H1 (cell line): ENCODE results near the gene C5orf24. TPM values are rescaled to one million over a fixed set of nuclear protein-coding genes. Genes with fewer than 3 reads are reported as not detected.
"Not testable (repeated sequence)": the region's sequence is repeated elsewhere in the genome, so short reads cannot be mapped to it uniquely, and the experiment has no call there.

Experiments used
- CTCF ChIA-PET: fragments of 300-600 bp; sonication (Branson Sonifier 250); formaldehyde crosslinking; loops from one replicate; lab custom pipeline; 2021; ENCODE audit not compliant: partially characterized antibody; lab: Charles Lee
- POLR2A ChIA-PET: fragments of 300-600 bp; sonication (Branson Sonifier 250); formaldehyde crosslinking; loops from one replicate; lab custom pipeline; 2021; ENCODE audit warnings: inconsistent platforms; ENCODE audit not compliant: partially characterized antibody; lab: Charles Lee
- DNase-seq, 2 experiments: peaks; one replicate each; pipeline versions ENCODE4 v3.0.0 to v3.0.0-alpha.2; 2010 to 2022; ENCODE audit warnings: low spot score in 2 of 2, low read depth in 1 of 2, mixed read lengths in 1 of 2
- FAIRE-seq: peaks from 2 replicates; lab custom pipeline; 2011; peaks lifted over from hg19 to GRCh38; lab: Jason Lieb, UNC
- H2AFZ ChIP-seq: 2 replicates; pipeline ENCODE4 v1.8.1; 2012; ENCODE audit warnings: low read length, inconsistent platforms
- H2AK5ac ChIP-seq: 2 replicates; pipeline ENCODE4 v1.6.1; 2013; ENCODE audit warnings: low read depth, low read length
- H2BK120ac ChIP-seq: replicated peaks from 2 replicates; pipeline ENCODE3; 2013; ENCODE audit warnings: low read depth, low read length, inconsistent platforms
- H2BK12ac ChIP-seq: 2 replicates; pipeline ENCODE4 v1.6.1; 2013; ENCODE audit warnings: low read depth, low read length
- H2BK15ac ChIP-seq: 2 replicates; pipeline ENCODE4 v1.6.1; 2013; ENCODE audit warnings: low read length
- H2BK20ac ChIP-seq: 2 replicates; pipeline ENCODE4 v1.6.1; 2013; ENCODE audit warnings: low read length
- H2BK5ac ChIP-seq: 2 replicates; pipeline ENCODE4 v1.6.1; 2013; ENCODE audit warnings: low read depth, low read length
- H3K14ac ChIP-seq: 2 replicates; pipeline ENCODE4 v1.6.1; 2013; ENCODE audit warnings: inconsistent platforms; ENCODE audit not compliant: insufficient read length
- H3K18ac ChIP-seq: 2 replicates; pipeline ENCODE4 v1.6.1; 2013; ENCODE audit warnings: low read length; ENCODE audit errors: extremely low read depth
- H3K23ac ChIP-seq: 2 replicates; pipeline ENCODE4 v1.6.1; 2013; ENCODE audit warnings: inconsistent platforms; ENCODE audit not compliant: insufficient read length
- H3K23me2 ChIP-seq: 2 replicates; pipeline ENCODE4 v1.6.1; 2013; ENCODE audit warnings: low read depth, low read length
- H3K27ac ChIP-seq: 2 replicates; pipeline ENCODE4 v1.6.1; 2011; ENCODE audit warnings: low read depth, low read length, inconsistent platforms
- H3K27me3 ChIP-seq, 4 experiments: replicated peaks in 1 of 4; 1 replicate in 1 of 4; 2 replicates in 3 of 4; pipeline versions ENCODE4 v1.6.1 to v1.8.1; 2011 to 2013; ENCODE audit warnings: low read length in 3 of 4, mild to moderate bottlenecking in 3 of 4, inconsistent platforms in 2 of 4, mixed read lengths in 2 of 4, moderate library complexity in 1 of 4; ENCODE audit not compliant: control insufficient read depth in 3 of 4, insufficient read depth in 3 of 4; ENCODE audit errors: extremely low read depth in 1 of 4
- H3K36me3 ChIP-seq, 4 experiments: 2 replicates each; pipeline versions ENCODE4 v1.6.1 to v1.8.1; 2011 to 2013; ENCODE audit warnings: mild to moderate bottlenecking in 4 of 4, low read length in 3 of 4, moderate library complexity in 2 of 4, control low read depth in 1 of 4, inconsistent platforms in 1 of 4; ENCODE audit not compliant: insufficient read depth in 4 of 4, control insufficient read depth in 2 of 4
- H3K4ac ChIP-seq: replicated peaks from 2 replicates; pipeline ENCODE3; 2013; ENCODE audit warnings: low read length, low read depth, mixed read lengths, inconsistent platforms; ENCODE audit not compliant: insufficient read length
- H3K4me1 ChIP-seq, 4 experiments: replicated peaks in 1 of 4; 1 replicate in 1 of 4; 2 replicates in 3 of 4; pipeline versions ENCODE4 v1.6.1 to v1.8.1; 2011 to 2013; ENCODE audit warnings: low read length in 3 of 4, inconsistent platforms in 2 of 4, mixed read lengths in 1 of 4; ENCODE audit not compliant: insufficient read depth in 4 of 4, control insufficient read depth in 3 of 4
- H3K4me2 ChIP-seq, 2 experiments: 2 replicates each; pipeline versions ENCODE4 v1.6.1 to v1.8.1; 2011 to 2013; ENCODE audit warnings: low read depth in 2 of 2, low read length in 2 of 2, control low read depth in 1 of 2, inconsistent platforms in 1 of 2, mild to moderate bottlenecking in 1 of 2; ENCODE audit not compliant: insufficient read depth in 1 of 2
- H3K4me3 ChIP-seq, 4 experiments: fragments of 200-600, 300-600 bp in 1 of 4; sonication (generic), shearing (Covaris generic), sonication (Bioruptor Twin) in 1 of 4; 2 replicates each; pipeline versions ENCODE4 v1.5.1 to v1.8.1; 2011 to 2016; ENCODE audit warnings: low read length in 4 of 4, low read depth in 3 of 4, control low read depth in 2 of 4, inconsistent platforms in 2 of 4, mild to moderate bottlenecking in 2 of 4, mixed read lengths in 1 of 4, moderate library complexity in 1 of 4; ENCODE audit not compliant: insufficient read depth in 2 of 4; ENCODE audit errors: extremely low read depth in 1 of 4
- H3K56ac ChIP-seq: replicated peaks from 2 replicates; pipeline ENCODE3; 2013; ENCODE audit warnings: low read depth, mild to moderate bottlenecking, mixed read lengths, low read length, inconsistent platforms; ENCODE audit not compliant: insufficient read length
- H3K79me1 ChIP-seq: 2 replicates; pipeline ENCODE4 v1.6.1; 2013; ENCODE audit warnings: low read depth, low read length, control low read depth
- H3K79me2 ChIP-seq, 2 experiments: 2 replicates each; pipeline versions ENCODE4 v1.6.1 to v1.8.1; 2012 to 2013; ENCODE audit warnings: low read length in 2 of 2, mild to moderate bottlenecking in 2 of 2, inconsistent platforms in 1 of 2; ENCODE audit not compliant: insufficient read depth in 2 of 2, control insufficient read depth in 1 of 2
- H3K9ac ChIP-seq, 4 experiments: replicated peaks in 1 of 4; 1 replicate in 1 of 4; 2 replicates in 3 of 4; pipeline versions ENCODE4 v1.6.1 to v1.8.1; 2011 to 2013; ENCODE audit warnings: low read depth in 3 of 4, low read length in 3 of 4, control low read depth in 2 of 4, mild to moderate bottlenecking in 2 of 4, moderate library complexity in 2 of 4, inconsistent platforms in 1 of 4; ENCODE audit errors: extremely low read depth in 1 of 4
- H3K9me3 ChIP-seq, 2 experiments: 2 replicates each; pipeline versions ENCODE4 v1.6.1 to v1.8.1; 2012 to 2013; ENCODE audit warnings: mild to moderate bottlenecking in 2 of 2, moderate library complexity in 2 of 2, control low read depth in 1 of 2, inconsistent platforms in 1 of 2, low read depth in 1 of 2, low read length in 1 of 2, mixed read lengths in 1 of 2; ENCODE audit not compliant: insufficient read depth in 2 of 2
- H4K20me1 ChIP-seq, 2 experiments: replicated peaks in 1 of 2; 2 replicates each; pipeline versions ENCODE3 to v1.8.1; 2011 to 2013; ENCODE audit warnings: inconsistent platforms in 2 of 2, low read length in 2 of 2, mild to moderate bottlenecking in 1 of 2; ENCODE audit not compliant: insufficient read depth in 2 of 2, control insufficient read depth in 1 of 2
- H4K5ac ChIP-seq: 2 replicates; pipeline ENCODE4 v1.6.1; 2013; ENCODE audit warnings: low read length, low read depth, mixed read lengths, inconsistent platforms; ENCODE audit not compliant: insufficient read length
- H4K8ac ChIP-seq: 2 replicates; pipeline ENCODE4 v1.8.0; 2013; ENCODE audit warnings: mild to moderate bottlenecking, moderate library complexity, low read length, inconsistent platforms; ENCODE audit not compliant: insufficient read depth; ENCODE audit errors: extremely low read depth
- H4K91ac ChIP-seq: replicated peaks from 2 replicates; pipeline ENCODE3; 2013; ENCODE audit warnings: low read length, mixed read lengths, inconsistent platforms; ENCODE audit not compliant: insufficient read length
- WGBS, 2 experiments: shearing (Covaris generic) in 1 of 2; methylation state at CpG; one replicate each; pipeline versions ENCODE4 v1.1.6 to v1.1.7; 2013 to 2015; ENCODE audit warnings: low lambda C conversion rate in 2 of 2, mixed read lengths in 2 of 2, inconsistent platforms in 1 of 2, low coverage in 1 of 2, missing lambda C conversion rate in 1 of 2; ENCODE audit not compliant: insufficient replicate concordance in 2 of 2, insufficient coverage in 1 of 2, insufficient read length in 1 of 2; ENCODE audit errors: extremely low coverage in 1 of 2, missing lambda C conversion rate in 1 of 2; 5-methylcytosine and 5-hydroxymethylcytosine counted together
- polyA plus RNA-seq, 7 experiments: library from polyadenylated mRNA; depleted of rRNA in 3 of 7; stranded (reverse) in 5 of 7; unstranded in 2 of 7; fragments of >200 nt in 5 of 7; fragments of 200-250 nt in 2 of 7; gene quantifications; 1 replicate in 5 of 7; 2 replicates in 1 of 7; 4 replicates in 1 of 7; pipeline versions ENCODE4 v1.2.1 to v1.2.3, GENCODE V29; 2011 to 2013; ENCODE audit warnings: missing spikeins in 2 of 7, mixed read lengths in 2 of 7
- total RNA-seq: library from RNA; stranded (reverse); fragmentation: NEBNext Ultra II Directional; extraction: Animal tissue kit (Norgen Biotek cat#: 25700); gene quantifications from 2 replicates; pipeline ENCODE4 v1.2.1, GENCODE V29; 2021

Gene C5orf24
- total and polyA plus RNA-seq, 2 of the 8 experiments (the other 6 are each of a cell fraction or from before 2014, with no cell fraction given): 11.1 to 20.2 TPM

DNA sequence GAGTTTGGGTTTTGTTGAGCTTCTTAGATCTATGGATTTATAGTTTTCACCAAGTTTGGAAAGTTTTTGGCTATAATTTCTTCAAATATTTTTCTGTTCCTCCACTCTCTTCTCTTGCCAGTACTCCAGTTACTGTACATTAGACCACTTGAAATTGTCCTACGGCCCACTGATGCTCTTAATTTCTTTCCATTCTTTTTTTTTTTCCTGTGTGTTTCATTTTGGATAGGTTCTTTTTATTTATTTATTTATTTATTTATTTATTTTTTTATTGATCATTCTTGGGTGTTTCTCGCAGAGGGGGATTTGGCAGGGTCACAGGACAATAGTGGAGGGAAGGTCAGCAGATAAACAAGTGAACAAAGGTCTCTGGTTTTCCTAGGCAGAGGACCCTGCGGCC is 35.2 kb downstream of the C5orf24 start:
- H3K4ac ChIP-seq, CTCF ChIA-PET, POLR2A ChIA-PET, H3K9ac ChIP-seq, H3K79me2 ChIP-seq, H4K5ac ChIP-seq, H4K8ac ChIP-seq, H3K27me3 ChIP-seq, H3K4me2 ChIP-seq, H2BK15ac ChIP-seq, H3K4me1 ChIP-seq, H2BK12ac ChIP-seq, DNase-seq, H3K23ac ChIP-seq, H3K18ac ChIP-seq, H2BK20ac ChIP-seq, H3K79me1 ChIP-seq, H3K36me3 ChIP-seq, H3K14ac ChIP-seq, H4K20me1 ChIP-seq, FAIRE-seq, H2AFZ ChIP-seq, H3K56ac ChIP-seq, H2AK5ac ChIP-seq, H4K91ac ChIP-seq, H3K27ac ChIP-seq, H2BK5ac ChIP-seq, H2BK120ac ChIP-seq, H3K9me3 ChIP-seq, H3K23me2 ChIP-seq, H3K4me3 ChIP-seq: not testable (repeated sequence)
- 81% methylated on average over 1 of the region's 3 CpGs; no CpG with 5 or more reads in 1 of the 2 experiments for whole genome bisulfite sequencing, 2 experiments

DNA sequence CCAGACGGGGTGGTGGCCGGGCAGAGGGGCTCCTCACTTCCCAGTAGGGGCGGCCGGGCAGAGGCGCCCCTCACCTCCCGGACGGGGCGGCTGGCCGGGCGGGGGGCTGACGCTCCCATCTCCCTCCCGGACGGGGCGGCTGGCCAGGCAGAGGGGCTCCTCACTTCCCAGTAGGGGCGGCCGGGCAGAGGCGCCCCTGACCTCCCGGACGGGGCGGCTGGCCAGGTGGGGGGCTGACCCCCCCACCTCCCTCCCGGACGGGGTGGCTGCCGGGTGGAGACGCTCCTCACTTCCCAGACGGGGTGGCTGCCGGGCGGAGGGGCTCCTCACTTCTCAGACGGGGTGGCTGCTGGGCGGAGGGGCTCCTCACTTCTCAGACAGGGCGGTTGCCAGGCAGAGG is 35.9 kb downstream of the C5orf24 start:
- H3K27ac ChIP-seq, H3K18ac ChIP-seq, H3K4me3 ChIP-seq, H2AFZ ChIP-seq, H3K23me2 ChIP-seq, H2BK5ac ChIP-seq, H4K91ac ChIP-seq, H3K56ac ChIP-seq, H3K79me1 ChIP-seq, H3K4me1 ChIP-seq, H4K8ac ChIP-seq, DNase-seq, H3K9ac ChIP-seq, H2BK12ac ChIP-seq, H3K79me2 ChIP-seq, H3K14ac ChIP-seq, H2BK120ac ChIP-seq, H3K9me3 ChIP-seq, H3K23ac ChIP-seq, H2AK5ac ChIP-seq, H2BK15ac ChIP-seq, H3K4ac ChIP-seq, H3K36me3 ChIP-seq, POLR2A ChIA-PET, FAIRE-seq, H2BK20ac ChIP-seq, H4K20me1 ChIP-seq, H3K27me3 ChIP-seq, CTCF ChIA-PET, H4K5ac ChIP-seq, H3K4me2 ChIP-seq: not testable (repeated sequence)
- WGBS, 2 experiments: no CpG with 5 or more reads among the region's 30 CpGs
